Measurements from ENCODE around the gene C3AR1. TPM values are rescaled to one million over a fixed set of nuclear protein-coding genes. Genes with fewer than 3 reads are reported as not detected.

C3AR1 gene
- total RNA-seq, 4 donors from 2014 or later = 10.4 to 108 (median 29.4) TPM

DNA sequence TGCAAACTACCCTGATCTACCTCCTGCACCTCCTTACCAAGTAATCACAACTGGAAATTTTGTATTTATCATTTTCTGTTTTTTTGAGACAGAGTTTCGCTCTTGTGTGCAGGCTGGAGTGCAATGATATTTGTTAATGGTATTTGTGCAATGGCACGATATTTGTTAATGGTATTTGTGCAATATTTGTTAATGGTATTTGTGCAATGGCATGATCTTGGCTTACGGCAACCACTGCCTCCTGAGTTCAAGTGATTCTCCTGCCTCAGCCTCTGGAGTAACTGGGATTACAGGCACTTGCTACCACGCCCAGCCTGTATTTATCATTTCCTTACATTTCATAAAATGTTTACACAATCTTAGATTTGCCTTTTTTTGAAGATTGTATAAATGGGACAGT lies 10.2 kb upstream of the C3AR1 start:
- TF ChIP-seq CTCF (IDR thresholded peaks at IDR 0.05; ENCODE audit: low read depth) = no peak

GRCh38 chr12:8075935-8076334 lies 9.8 kb upstream of the C3AR1 start:
- TF ChIP-seq CTCF (IDR thresholded peaks at IDR 0.05; ENCODE audit: low read depth) = no peak

DNA sequence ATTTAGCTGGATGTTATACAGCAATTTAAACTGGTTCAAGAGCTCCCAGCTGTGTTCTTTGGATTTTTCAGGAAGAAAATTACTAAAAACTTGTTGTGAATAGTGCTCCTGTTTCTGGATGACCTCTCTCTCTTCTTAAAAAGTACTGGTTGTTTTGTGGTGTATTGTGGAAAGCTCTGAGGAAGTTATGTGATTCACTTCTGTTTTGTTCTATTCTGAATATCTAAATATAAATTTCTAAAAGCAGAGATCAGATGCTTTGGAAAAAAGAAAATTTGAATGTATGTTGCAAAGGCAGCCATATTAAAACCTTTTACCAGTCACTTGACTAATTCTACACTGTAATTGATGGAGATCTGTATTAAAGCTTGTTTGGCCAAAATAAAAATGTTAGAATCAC lies 3.4 kb upstream of the C3AR1 start:
- no peak for TF ChIP-seq CTCF (IDR thresholded peaks at IDR 0.05; ENCODE audit: low read depth)

- no peak for TF ChIP-seq CTCF (IDR thresholded peaks at IDR 0.05; ENCODE audit: low read depth)
Observed at GRCh38 chr12:8064131-8064530, 2.0 kb downstream of the C3AR1 start.

GRCh38 chr12:8058506-8058905 lies 7.7 kb downstream of the C3AR1 start:
- no peak for TF ChIP-seq CTCF (IDR thresholded peaks at IDR 0.05; ENCODE audit: low read depth)

- TF ChIP-seq CTCF (IDR thresholded peaks at IDR 0.05; ENCODE audit: low read depth) = no peak
Observed at GRCh38 chr12:8057839-8058238, 8.3 kb downstream of the C3AR1 start.

DNA sequence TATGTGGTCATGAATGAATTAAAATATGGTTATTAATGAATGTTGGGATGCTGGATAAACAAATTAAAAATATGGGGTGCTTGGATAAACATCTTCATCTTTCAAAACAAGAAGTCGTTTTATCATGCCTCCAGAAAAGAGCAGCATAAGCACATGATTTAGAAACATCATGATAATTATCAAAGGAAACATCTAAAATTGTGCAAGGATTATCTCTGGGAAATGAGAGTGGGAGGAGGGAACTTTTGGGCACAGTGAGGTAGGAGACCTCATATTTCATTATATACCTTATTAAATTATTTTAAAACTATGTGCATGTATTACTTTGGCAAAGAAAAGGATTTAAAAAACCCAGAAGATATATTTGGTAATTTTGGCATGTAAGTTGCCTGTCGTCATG lies 8.9 kb downstream of the C3AR1 start:
- no peak for TF ChIP-seq CTCF (IDR thresholded peaks at IDR 0.05; ENCODE audit: low read depth)
